Endothelial cell of umbilical vein (primary cell): ENCODE data around the gene PRDX3. TPM values are rescaled to one million over a fixed set of nuclear protein-coding genes. Genes with fewer than 3 reads are reported as not detected.

Source experiments
- BruUV-seq: library from RNA; stranded (reverse); fragments of 400-500 nt; replicated peaks from 2 replicates; lab custom pipeline; 2021; lab: Mats Ljungman, UMichigan
- CTCF ChIA-PET: fragments of 300-600, 350-600 bp; sonication (Branson Sonifier 250); formaldehyde crosslinking; loops from one replicate; lab custom pipeline; 2021; ENCODE audit warnings: antibody characterized with exemption, inconsistent platforms; lab: Charles Lee
- POLR2A ChIA-PET: fragments of 300-600, 350-600 bp; sonication (Branson Sonifier 250); formaldehyde crosslinking; loops from one replicate; lab custom pipeline; 2021; ENCODE audit warnings: antibody characterized with exemption, inconsistent platforms; lab: Charles Lee
- DNase-seq: peaks from one replicate; pipeline ENCODE4 v3.0.0-alpha.2; 2011; ENCODE audit warnings: low read depth, low spot score
- FAIRE-seq: peaks from 2 replicates; lab custom pipeline; 2011; peaks lifted over from hg19 to GRCh38; lab: Jason Lieb, UNC
- H2AFZ ChIP-seq: 2 replicates; pipeline ENCODE4 v1.6.0; 2012; ENCODE audit warnings: low read depth, low read length, control low read depth, inconsistent platforms
- H3K27ac ChIP-seq: 2 replicates; pipeline ENCODE4 v1.5.1; 2011; ENCODE audit warnings: low read depth, mild to moderate bottlenecking, control low read depth, low read length, moderate library complexity; ENCODE audit not compliant: insufficient read depth
- H3K27me3 ChIP-seq, 2 experiments: 2 replicates each; pipeline versions ENCODE4 v1.6.0 to v1.6.1; 2011; ENCODE audit warnings: low read length in 2 of 2, mixed read lengths in 1 of 2; ENCODE audit not compliant: control insufficient read depth in 2 of 2, insufficient read depth in 2 of 2
- H3K36me3 ChIP-seq, 2 experiments: 2 replicates in 1 of 2; 3 replicates in 1 of 2; pipeline ENCODE4 v1.5.1; 2011; ENCODE audit warnings: low read length in 2 of 2, mild to moderate bottlenecking in 1 of 2, moderate library complexity in 1 of 2; ENCODE audit not compliant: control insufficient read depth in 2 of 2, insufficient read depth in 2 of 2; ENCODE audit errors: extremely low read depth in 1 of 2
- H3K4me1 ChIP-seq: 3 replicates; pipeline ENCODE4 v1.5.1; 2011; ENCODE audit warnings: mild to moderate bottlenecking, low read length; ENCODE audit not compliant: control insufficient read depth, insufficient read depth; ENCODE audit errors: extremely low read depth
- H3K4me2 ChIP-seq: 2 replicates; pipeline ENCODE4 v1.6.1; 2011; ENCODE audit warnings: low read length, control low read depth, mixed read lengths; ENCODE audit not compliant: insufficient read depth
- H3K4me3 ChIP-seq, 3 experiments: fragments of 200-600 bp in 1 of 3; sonication (generic), shearing (Covaris generic) in 1 of 3; replicated peaks in 1 of 3; 2 replicates each; pipeline ENCODE4 v1.5.1; 2011 to 2016; ENCODE audit warnings: control low read depth in 3 of 3, low read length in 3 of 3, mild to moderate bottlenecking in 2 of 3, inconsistent platforms in 1 of 3, low read depth in 1 of 3, moderate library complexity in 1 of 3; ENCODE audit not compliant: insufficient read depth in 1 of 3
- H3K79me2 ChIP-seq: 2 replicates; pipeline ENCODE4 v1.6.0; 2012; ENCODE audit warnings: low read length, inconsistent platforms; ENCODE audit not compliant: control insufficient read depth, insufficient read depth
- H3K9ac ChIP-seq: replicated peaks from 2 replicates; pipeline ENCODE3; 2011; ENCODE audit warnings: low read length, control low read depth; ENCODE audit not compliant: insufficient read depth; ENCODE audit errors: extremely low read depth
- H3K9me1 ChIP-seq: replicated peaks from 3 replicates; pipeline ENCODE4 v1.6.0; 2011; ENCODE audit warnings: mild to moderate bottlenecking, low read length; ENCODE audit not compliant: control insufficient read depth, insufficient read depth; ENCODE audit errors: extremely low read depth
- H3K9me3 ChIP-seq: replicated peaks from 2 replicates; pipeline ENCODE4 v1.5.1; 2012; ENCODE audit warnings: low read length, inconsistent platforms; ENCODE audit not compliant: control insufficient read depth, insufficient read depth
- H4K20me1 ChIP-seq: replicated peaks from 2 replicates; pipeline ENCODE3; 2011; ENCODE audit warnings: mild to moderate bottlenecking, low read length; ENCODE audit not compliant: control insufficient read depth, insufficient read depth; ENCODE audit errors: extremely low read depth
- CTCF ChIP-seq, 2 donors: IDR thresholded peaks; 1 replicate in 1 of 2; 2 replicates in 1 of 2; pipeline ENCODE4 v1.5.1; 2011; ENCODE audit warnings: low read length in 2 of 2, mild to moderate bottlenecking in 2 of 2, moderate library complexity in 2 of 2, control low read depth in 1 of 2, inconsistent platforms in 1 of 2, low read depth in 1 of 2; ENCODE audit not compliant: insufficient read depth in 1 of 2; ENCODE audit errors: extremely low read depth in 1 of 2
- EZH2 ChIP-seq: IDR thresholded peaks from 2 replicates; pipeline ENCODE4 v1.6.1; 2012; ENCODE audit warnings: borderline replicate concordance, low read depth, mild to moderate bottlenecking, moderate library complexity, low read length, inconsistent platforms; ENCODE audit not compliant: severe bottlenecking
- FOS ChIP-seq: IDR thresholded peaks from 2 replicates; pipeline ENCODE4 v1.6.1; 2011; ENCODE audit warnings: mild to moderate bottlenecking, low read length, moderate library complexity, borderline replicate concordance; ENCODE audit not compliant: insufficient read depth
- GATA2 ChIP-seq: IDR thresholded peaks from 2 replicates; pipeline ENCODE4 v1.7.0; 2011; ENCODE audit warnings: low read depth, mild to moderate bottlenecking, moderate library complexity, mixed read lengths, low read length; ENCODE audit not compliant: insufficient read length, insufficient read depth
- JUN ChIP-seq: IDR thresholded peaks from 2 replicates; pipeline ENCODE4 v1.6.1; 2011; ENCODE audit warnings: borderline replicate concordance, low read depth; ENCODE audit not compliant: insufficient read length, insufficient read depth
- MAX ChIP-seq: IDR thresholded peaks from 2 replicates; pipeline ENCODE4 v1.6.1; 2011; ENCODE audit not compliant: insufficient read depth, insufficient read length
- MYC ChIP-seq: IDR thresholded peaks from one replicate; pipeline ENCODE4 v1.6.1; 2011; ENCODE audit warnings: mild to moderate bottlenecking, low read depth, low read length
- POLR2A ChIP-seq: IDR thresholded peaks from 2 replicates; pipeline ENCODE4 v1.6.1; 2012; ENCODE audit warnings: low read depth, mild to moderate bottlenecking, control low read depth, low read length
- POLR2AphosphoS5 ChIP-seq: IDR thresholded peaks from 2 replicates; pipeline ENCODE4 v1.6.1; 2012; ENCODE audit warnings: low read depth, mild to moderate bottlenecking, control low read depth, low read length, moderate library complexity; ENCODE audit not compliant: insufficient read depth
- dilution Hi-C: fragments of 300-500 bp; cut with MboI; formaldehyde crosslinking; loops from one replicate; pipeline ENCODE4 v1.15.0; 2019; ENCODE audit warnings: low sequenced_read_pairs; ENCODE audit not compliant: extremely low pct_ligation_motif_present
- intact Hi-C: fragments of 100-400 bp; cut with micrococcal nuclease; formaldehyde crosslinking; loops from one replicate; pipeline ENCODE4 v1.10.0; 2022
- polyA plus RNA-seq, 4 experiments: library from polyadenylated mRNA; depleted of rRNA in 3 of 4; stranded (reverse) in 3 of 4; unstranded in 1 of 4; fragments of >200 nt; gene quantifications; 2 replicates each; pipeline versions ENCODE4 v1.2.1 to v1.2.3, GENCODE V29; 2011 to 2012; ENCODE audit warnings: missing spikeins in 1 of 4
- total RNA-seq: library from RNA; stranded (reverse); gene quantifications from 2 replicates; pipeline ENCODE4 v1.2.3, GENCODE V29; 2021

PRDX3 gene
- total and polyA plus RNA-seq, 2 donors (not counting 3 experiments of a cell fraction or from before 2014, with no cell fraction given): 123 to 124 TPM

GRCh38 chr10:119216127-119216526, 37.5 kb upstream of the PRDX3 start:
- H3K9me3 ChIP-seq: no peaks in the 10 kb centered on the region
- no peak overlapping the region for H2AFZ ChIP-seq
- H3K4me1 ChIP-seq: peaks cover 8% of the 10 kb centered on the region
- H3K4me3 ChIP-seq: no peak overlapping the region
- no peaks in the 10 kb centered on the region for H4K20me1 ChIP-seq
- ChIA-PET CTCF (interaction anchor here (1.5 kb wide), 1 partner anchor 10 kb away, joined by 3 read pairs; no protein-coding TSS in a partner anchor), POLR2A (no interaction called here)
- H3K79me2 ChIP-seq: peaks cover 5% of the 10 kb centered on the region
- dilution Hi-C loops (no loop called here), intact Hi-C loops (no loop called here)
- FAIRE-seq (no peak), DNase-seq (no peak)
- H3K4me2 ChIP-seq: no peak overlapping the region
- H3K27ac ChIP-seq: no peak overlapping the region
- no peaks in the 10 kb centered on the region for H3K27me3 ChIP-seq
- H3K9ac ChIP-seq: no peak overlapping the region
- H3K36me3 ChIP-seq: no peaks in the 10 kb centered on the region
- no TSS peak for BruUV-seq
- H3K9me1 ChIP-seq: no peaks in the 10 kb centered on the region
- TF ChIP-seq JUN (no peak), FOS (no peak)

- ChIA-PET CTCF (interaction anchor here (1.5 kb wide), 1 partner anchor 9 kb away, joined by 3 read pairs; no protein-coding TSS in a partner anchor), POLR2A (no interaction called here)
- H3K4me3 ChIP-seq: no peak overlapping the region
- no peaks in the 10 kb centered on the region for H3K9me3 ChIP-seq
- no peaks in the 10 kb centered on the region for H3K9me1 ChIP-seq
- H3K27me3 ChIP-seq: no peaks in the 10 kb centered on the region
- dilution Hi-C loops (no loop called here), intact Hi-C loops (no loop called here)
- no peak for DNase-seq
- H3K9ac ChIP-seq: no peak overlapping the region
- peaks cover 5% of the 10 kb centered on the region for H3K79me2 ChIP-seq
- H4K20me1 ChIP-seq: no peaks in the 10 kb centered on the region
- H3K4me2 ChIP-seq: no peak overlapping the region
- BruUV-seq: no TSS peak
- H3K27ac ChIP-seq: no peak overlapping the region
- FAIRE-seq: no peak
- no peaks in the 10 kb centered on the region for H3K36me3 ChIP-seq
- no peak for TF ChIP-seq GATA2
- TF ChIP-seq EZH2: no peak
- no peak for TF ChIP-seq MAX
- TF ChIP-seq POLR2AphosphoS5: no peak
- TF ChIP-seq CTCF (IDR thresholded peaks at IDR 0.05; ENCODE audit: extremely low read depth in 1 of 2, insufficient read depth in 1 of 2, low read depth in 1 of 2, low read length in 2 of 2): no peak
- no peak for TF ChIP-seq FOS
- no peak for TF ChIP-seq MYC
- no peak for TF ChIP-seq JUN
- TF ChIP-seq POLR2A: no peak
- no peak overlapping the region for H2AFZ ChIP-seq
- peaks cover 15% of the 10 kb centered on the region for H3K4me1 ChIP-seq
Observed at GRCh38 chr10:119215371-119215770, 36.8 kb upstream of the PRDX3 start.
